ENCODE measurements around the gene APEH.
A peak's percentile ranks its signal among the peaks of the same experiment; 100 is the strongest.

Gene APEH

GRCh38 chr3:49673715-49674496, at the start of gene APEH:
TSS of gene APEH (plus strand) at chr3:49674351. CDS start at chr3:49674402, 51 bp downstream.
- no peaks in the 10 kb centered on the region for H3K27me3 ChIP-seq (ENCODE audit: insufficient read depth, low read depth)
- H3K4me3 ChIP-seq (IDR thresholded peaks at IDR 0.05; ENCODE audit: insufficient read depth, low read depth, low read length): no peak within 1 kb of the TSS
- H4K20me1 ChIP-seq (ENCODE audit: insufficient read depth): no peaks in the 10 kb centered on the region
- peak within 1 kb of the TSS; percentile 82 for H3K27ac ChIP-seq
- peak within 1 kb of the TSS; percentile 54 for H2AFZ ChIP-seq (ENCODE audit: low read depth)
- TF ChIP-seq CTCF (conservative IDR thresholded peaks at IDR 0.05; ENCODE audit: low read depth, low read length): no peak
- H3K4me1 ChIP-seq (ENCODE audit: low read depth, poor library complexity, severe bottlenecking): peaks cover 5% of the 10 kb centered on the region
- H3K4me2 ChIP-seq: peak within 1 kb of the TSS; percentile 54
- peak within 1 kb of the TSS; percentile 86 for H3K9ac ChIP-seq
- no peaks in the 10 kb centered on the region for H3K36me3 ChIP-seq (ENCODE audit: insufficient read depth)
- no peaks in the 10 kb centered on the region for H3K79me2 ChIP-seq (ENCODE audit: insufficient read depth, low read depth)

GRCh38 chr3:49625071-49625470, 49.1 kb upstream of the APEH start:
- Histone ChIP-seq H3K36me3 (ENCODE audit: insufficient read depth) (no peaks in the 10 kb centered on the region), H2AFZ (ENCODE audit: low read depth) (no peak overlapping the region), H3K27me3 (ENCODE audit: insufficient read depth, low read depth) (no peaks in the 10 kb centered on the region), H3K4me1 (ENCODE audit: low read depth, poor library complexity, severe bottlenecking) (no peaks in the 10 kb centered on the region), H3K4me3 (IDR thresholded peaks at IDR 0.05; ENCODE audit: insufficient read depth, low read depth, low read length) (no peak overlapping the region), H3K27ac (no peak overlapping the region), H4K20me1 (ENCODE audit: insufficient read depth) (no peaks in the 10 kb centered on the region), H3K9ac (no peak overlapping the region), H3K4me2 (no peak overlapping the region), H3K79me2 (ENCODE audit: insufficient read depth, low read depth) (no peaks in the 10 kb centered on the region)
- no peak for TF ChIP-seq CTCF (conservative IDR thresholded peaks at IDR 0.05; ENCODE audit: low read depth, low read length)

GRCh38 chr3:49626101-49626581, 48.0 kb upstream of the APEH start:
- no peaks in the 10 kb centered on the region for H3K4me1 ChIP-seq (ENCODE audit: low read depth, poor library complexity, severe bottlenecking)

GRCh38 chr3:49626796-49627195, 47.4 kb upstream of the APEH start:
- no peak overlapping the region for H3K27ac ChIP-seq
- no peak for TF ChIP-seq CTCF (conservative IDR thresholded peaks at IDR 0.05; ENCODE audit: low read depth, low read length)
- H2AFZ ChIP-seq (ENCODE audit: low read depth): no peak overlapping the region
- no peaks in the 10 kb centered on the region for H3K36me3 ChIP-seq (ENCODE audit: insufficient read depth)
- no peaks in the 10 kb centered on the region for H4K20me1 ChIP-seq (ENCODE audit: insufficient read depth)
- H3K4me2 ChIP-seq: no peak overlapping the region
- no peaks in the 10 kb centered on the region for H3K4me1 ChIP-seq (ENCODE audit: low read depth, poor library complexity, severe bottlenecking)
- no peak overlapping the region for H3K9ac ChIP-seq
- H3K4me3 ChIP-seq (IDR thresholded peaks at IDR 0.05; ENCODE audit: insufficient read depth, low read depth, low read length): no peak overlapping the region
- no peaks in the 10 kb centered on the region for H3K27me3 ChIP-seq (ENCODE audit: insufficient read depth, low read depth)
- H3K79me2 ChIP-seq (ENCODE audit: insufficient read depth, low read depth): no peaks in the 10 kb centered on the region

More at GRCh38 chr3:49626101-49626581, 48.0 kb upstream of the APEH start:
- no peak overlapping the region for H3K4me2 ChIP-seq
- H3K27ac ChIP-seq: no peak overlapping the region
- no peaks in the 10 kb centered on the region for H3K27me3 ChIP-seq (ENCODE audit: insufficient read depth, low read depth)
- H3K4me3 ChIP-seq (IDR thresholded peaks at IDR 0.05; ENCODE audit: insufficient read depth, low read depth, low read length): no peak overlapping the region
- H3K79me2 ChIP-seq (ENCODE audit: insufficient read depth, low read depth): no peaks in the 10 kb centered on the region
- H2AFZ ChIP-seq (ENCODE audit: low read depth): no peak overlapping the region
- no peaks in the 10 kb centered on the region for H4K20me1 ChIP-seq (ENCODE audit: insufficient read depth)
- H3K9ac ChIP-seq: no peak overlapping the region
- TF ChIP-seq CTCF (conservative IDR thresholded peaks at IDR 0.05; ENCODE audit: low read depth, low read length): no peak
- no peaks in the 10 kb centered on the region for H3K36me3 ChIP-seq (ENCODE audit: insufficient read depth)

All from KMS-11 (cell line).